ENCODE data around the gene HNRNPM. TPM values are rescaled to one million over a fixed set of nuclear protein-coding genes. Genes with fewer than 3 reads are reported as not detected.
A peak's percentile ranks its signal among the peaks of the same experiment; 100 is the strongest.
"Not testable (repeated sequence)": the region's sequence is repeated elsewhere in the genome, so short reads cannot be mapped to it uniquely, and the experiment has no call there.

HNRNPM gene
- total RNA-seq, 1 experiment from 2014 or later: 155 TPM

DNA sequence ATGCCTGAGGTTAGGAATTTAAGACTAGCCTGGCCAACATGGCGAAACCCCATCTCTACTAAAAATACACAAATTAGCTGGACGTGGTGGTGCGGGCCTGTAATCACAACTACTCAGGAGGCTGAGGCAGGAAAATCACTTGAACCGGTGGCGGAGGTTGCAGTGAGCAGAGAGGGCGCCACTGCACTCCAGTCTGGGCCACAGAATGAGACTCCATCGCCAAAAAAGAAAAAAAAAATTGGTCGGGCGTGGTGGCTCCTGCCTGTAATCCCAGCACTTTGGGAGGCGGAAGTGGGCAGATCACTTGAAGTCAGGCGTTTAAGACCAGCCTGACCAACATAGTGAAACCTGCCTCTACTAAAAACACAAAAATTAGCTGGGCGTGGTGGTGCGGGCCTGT lies 34.1 kb upstream of the HNRNPM start:
- not testable (repeated sequence) for H3K4me3 ChIP-seq (ENCODE audit: insufficient read depth, low read depth, low read length); DNase-seq; H3K27me3 ChIP-seq (ENCODE audit: control insufficient read depth, insufficient read depth, low read length); H3K36me3 ChIP-seq (replicated peaks; ENCODE audit: control insufficient read depth, insufficient read depth, low read length)

DNA sequence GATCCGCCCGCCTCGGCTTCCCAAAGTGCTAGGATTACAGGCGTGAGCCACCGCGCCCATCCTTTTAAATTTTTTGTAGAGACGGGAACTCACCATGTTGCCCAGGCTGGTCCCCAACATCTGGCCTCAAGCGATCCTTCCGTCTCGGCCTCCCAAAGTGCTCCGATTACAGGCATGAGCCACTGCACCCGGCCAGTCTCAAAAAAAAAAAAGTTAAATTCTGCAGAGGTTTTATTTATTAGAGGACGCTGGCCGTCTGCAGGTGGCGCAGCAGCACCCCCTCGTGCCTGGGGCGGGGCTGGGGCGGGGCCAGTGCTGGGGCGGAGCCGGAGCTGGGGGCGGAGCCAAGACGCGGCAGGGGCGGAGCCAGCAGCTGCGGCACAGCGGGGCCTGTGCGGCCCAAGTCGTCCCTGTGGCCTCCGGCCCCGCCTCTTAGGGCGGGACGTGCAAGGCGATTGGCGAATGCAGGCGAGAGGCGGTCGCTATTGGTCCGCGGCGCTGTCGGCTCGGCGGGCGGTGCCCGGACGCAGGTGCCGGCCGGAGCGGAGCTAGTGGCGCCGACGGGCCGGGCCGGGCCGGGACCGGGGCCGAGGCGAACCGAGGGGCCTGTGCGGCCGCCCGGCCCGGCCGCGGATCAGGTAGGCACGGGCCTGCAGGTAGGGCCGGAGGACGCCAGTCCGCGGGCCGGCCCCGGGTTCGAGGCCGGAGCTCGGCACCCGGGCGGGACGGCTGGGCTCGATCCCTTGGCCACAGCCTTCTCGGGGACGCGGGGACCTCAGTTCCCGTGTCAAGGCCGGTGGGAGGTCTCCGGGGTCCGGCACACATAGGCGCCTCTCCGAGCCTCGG lies 31.8 kb upstream of the HNRNPM start, which contains the start of gene MARCHF2:
MARCHF2 (plus strand) TSS at position 523 of the 846 bp plus-strand sequence. CDS start 8,536 bp downstream, outside the sequence.
- no peaks in the 10 kb centered on the region for H3K36me3 ChIP-seq (replicated peaks; ENCODE audit: control insufficient read depth, insufficient read depth, low read length)
- DNase-seq: peak; percentile 100
- peak within 1 kb of the TSS; percentile 69 for H3K4me3 ChIP-seq (ENCODE audit: insufficient read depth, low read depth, low read length)
- no peaks in the 10 kb centered on the region for H3K27me3 ChIP-seq (ENCODE audit: control insufficient read depth, insufficient read depth, low read length)

DNA sequence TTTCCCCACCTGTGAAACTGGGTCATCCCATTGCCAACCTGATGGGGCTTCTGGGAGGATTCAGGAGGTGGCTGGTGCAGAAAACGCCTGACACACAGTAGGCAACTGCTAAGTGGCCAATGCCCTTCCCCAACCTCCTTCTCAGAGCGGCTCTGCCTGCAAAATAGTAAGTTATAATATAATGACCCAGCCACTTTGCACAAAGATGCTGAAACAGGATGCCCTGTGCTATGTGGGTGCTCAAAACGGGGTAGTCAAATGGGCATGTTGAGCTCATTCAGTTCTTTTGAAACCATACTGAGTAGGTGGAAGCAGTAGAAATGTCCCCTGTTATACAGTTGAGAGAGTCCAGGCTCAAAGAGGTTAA lies 31.2 kb upstream of the HNRNPM start:
- DNase-seq: no peak
- H3K36me3 ChIP-seq (replicated peaks; ENCODE audit: control insufficient read depth, insufficient read depth, low read length): no peaks in the 10 kb centered on the region
- no peaks in the 10 kb centered on the region for H3K27me3 ChIP-seq (ENCODE audit: control insufficient read depth, insufficient read depth, low read length)
- peak overlapping the region; percentile 69 for H3K4me3 ChIP-seq (ENCODE audit: insufficient read depth, low read depth, low read length)

DNA sequence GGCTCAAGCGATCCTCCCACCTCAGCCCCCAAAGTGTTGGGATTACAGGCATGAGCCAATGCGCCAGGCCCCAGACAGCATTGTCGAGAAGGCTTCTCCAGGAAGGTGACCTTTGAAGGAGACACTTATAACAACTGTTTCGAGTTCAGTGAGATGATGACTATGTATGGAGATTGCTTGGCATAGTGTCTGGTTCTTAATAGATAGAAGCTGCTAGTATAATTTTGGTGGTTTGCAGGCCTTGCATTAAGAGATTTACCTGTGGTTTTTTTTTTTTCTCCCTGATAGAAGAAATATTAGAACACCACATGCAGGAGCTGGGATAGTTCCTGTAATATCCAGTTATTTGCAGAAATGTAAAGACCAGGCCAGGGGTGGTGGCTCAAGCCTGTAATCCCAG lies 28.0 kb upstream of the HNRNPM start:
- no peak overlapping the region for H3K4me3 ChIP-seq (ENCODE audit: insufficient read depth, low read depth, low read length)
- H3K27me3 ChIP-seq (ENCODE audit: control insufficient read depth, insufficient read depth, low read length): no peaks in the 10 kb centered on the region
- DNase-seq: no peak
- no peaks in the 10 kb centered on the region for H3K36me3 ChIP-seq (replicated peaks; ENCODE audit: control insufficient read depth, insufficient read depth, low read length)

DNA sequence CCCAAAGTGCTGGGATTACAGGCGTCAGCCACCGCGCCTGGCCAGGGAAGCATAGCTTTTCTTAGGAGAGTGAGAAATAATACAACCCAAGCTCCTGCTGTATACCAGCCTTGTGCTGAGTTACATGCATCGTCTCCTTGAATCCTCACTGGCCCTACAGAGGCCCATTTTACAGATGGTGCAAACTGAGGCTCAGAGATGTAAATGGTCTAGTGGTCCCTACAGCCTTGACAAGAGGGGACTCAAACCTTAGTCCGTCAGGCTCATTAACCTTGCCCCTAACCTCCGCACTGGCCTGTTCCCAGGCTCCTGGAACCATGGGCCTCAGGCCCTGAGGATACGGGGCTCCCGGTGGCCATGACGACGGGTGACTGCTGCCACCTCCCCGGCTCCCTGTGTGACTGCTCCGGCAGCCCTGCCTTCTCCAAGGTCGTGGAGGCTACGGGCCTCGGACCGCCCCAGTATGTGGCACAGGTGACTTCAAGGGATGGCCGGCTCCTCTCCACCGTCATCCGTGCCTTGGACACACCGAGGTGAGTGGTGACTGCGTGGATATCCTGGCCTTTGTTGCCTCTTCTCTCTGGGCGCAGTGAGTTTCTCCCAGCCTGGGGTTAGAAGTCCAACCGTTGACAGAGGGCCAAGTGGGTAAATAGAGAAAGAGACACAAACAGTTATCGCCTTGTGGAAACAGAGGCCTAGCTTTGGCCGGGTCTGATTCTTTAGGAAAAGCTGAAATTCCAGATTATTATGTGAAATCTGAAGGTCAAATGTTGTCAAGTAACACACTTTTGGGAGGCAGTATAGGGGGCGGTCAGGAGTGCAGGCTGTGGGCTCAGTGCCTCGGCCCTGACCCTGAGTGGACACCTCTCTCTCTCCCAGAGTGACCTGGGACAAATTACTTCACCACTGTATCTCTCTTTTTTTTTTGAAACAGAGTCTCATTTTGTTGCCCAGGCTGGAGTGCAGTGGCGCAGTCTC lies 23.0 kb upstream of the HNRNPM start:
- H3K4me3 ChIP-seq (ENCODE audit: insufficient read depth, low read depth, low read length): no peak overlapping the region
- DNase-seq: peak; percentile 34
- H3K27me3 ChIP-seq (ENCODE audit: control insufficient read depth, insufficient read depth, low read length): no peaks in the 10 kb centered on the region
- H3K36me3 ChIP-seq (replicated peaks; ENCODE audit: control insufficient read depth, insufficient read depth, low read length): no peaks in the 10 kb centered on the region

DNA sequence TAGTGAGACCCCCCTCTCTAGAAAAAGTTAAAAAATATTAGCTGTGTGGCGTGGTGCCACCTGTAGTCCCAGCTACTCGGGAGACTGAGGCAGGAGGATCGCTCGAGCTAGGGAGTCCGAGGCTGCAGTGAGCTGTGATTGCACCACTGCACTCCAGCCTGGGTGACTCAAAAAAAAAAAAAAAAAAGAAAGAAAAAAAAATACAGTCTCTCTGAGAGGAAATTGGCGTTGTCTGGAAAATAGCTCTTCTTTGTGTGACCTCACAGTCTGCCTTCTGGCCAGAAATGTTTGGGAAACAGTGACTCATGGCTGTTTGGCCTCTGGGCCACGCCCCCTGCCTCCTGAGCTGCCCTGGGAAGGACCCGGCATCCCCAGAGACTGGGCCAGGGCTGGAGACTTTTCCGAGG lies 21.0 kb upstream of the HNRNPM start:
- Histone ChIP-seq H3K27me3 (ENCODE audit: control insufficient read depth, insufficient read depth, low read length) (no peaks in the 10 kb centered on the region), H3K4me3 (ENCODE audit: insufficient read depth, low read depth, low read length) (no peak overlapping the region), H3K36me3 (replicated peaks; ENCODE audit: control insufficient read depth, insufficient read depth, low read length) (no peaks in the 10 kb centered on the region)
- peak; percentile 70 for DNase-seq

DNA sequence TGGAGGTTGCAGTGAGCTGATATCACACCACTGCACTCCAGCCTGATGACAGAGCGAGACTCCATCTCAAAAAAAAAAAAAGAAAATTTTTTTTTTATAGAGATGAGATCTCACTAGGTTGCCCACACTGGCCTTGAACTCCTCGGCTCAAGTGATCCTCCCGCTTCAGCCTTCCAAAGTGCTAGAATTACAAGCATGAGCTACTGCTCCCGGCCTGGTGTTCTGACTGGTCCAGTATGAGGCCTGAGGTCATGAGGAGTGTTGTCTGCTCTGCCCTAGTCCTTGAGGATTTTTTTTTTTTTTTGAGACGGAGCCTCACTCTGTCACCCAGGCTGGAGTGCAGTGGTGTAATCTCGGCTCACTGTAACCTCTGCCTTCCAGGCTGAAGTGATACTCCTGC lies 19.4 kb upstream of the HNRNPM start:
- DNase-seq; H3K4me3 ChIP-seq (ENCODE audit: insufficient read depth, low read depth, low read length); H3K36me3 ChIP-seq (replicated peaks; ENCODE audit: control insufficient read depth, insufficient read depth, low read length); H3K27me3 ChIP-seq (ENCODE audit: control insufficient read depth, insufficient read depth, low read length): not testable (repeated sequence)

DNA sequence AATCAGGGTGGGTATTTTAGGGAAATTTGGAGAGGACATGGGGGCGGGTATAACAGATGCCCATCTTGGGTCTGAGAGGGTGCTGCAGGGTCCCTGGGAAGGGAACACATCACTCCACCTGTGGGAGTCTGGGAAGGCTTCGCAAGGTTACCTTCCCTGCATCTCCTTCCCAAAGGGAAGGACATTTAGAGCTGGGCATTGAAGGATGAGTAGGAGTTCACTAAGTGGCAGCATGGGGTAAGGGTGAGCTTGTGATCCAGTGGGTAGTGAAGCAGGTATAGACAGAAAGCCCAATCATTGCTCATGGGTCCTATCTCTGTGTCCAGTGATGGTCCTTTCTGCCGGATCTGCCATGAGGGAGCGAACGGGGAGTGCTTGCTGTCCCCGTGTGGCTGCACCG lies 18.5 kb upstream of the HNRNPM start:
- Histone ChIP-seq H3K4me3 (ENCODE audit: insufficient read depth, low read depth, low read length) (no peak overlapping the region), H3K36me3 (replicated peaks; ENCODE audit: control insufficient read depth, insufficient read depth, low read length) (no peaks in the 10 kb centered on the region; the same call in 1 of the 2 replicates), H3K27me3 (ENCODE audit: control insufficient read depth, insufficient read depth, low read length) (no peaks in the 10 kb centered on the region)
- DNase-seq: no peak

DNA sequence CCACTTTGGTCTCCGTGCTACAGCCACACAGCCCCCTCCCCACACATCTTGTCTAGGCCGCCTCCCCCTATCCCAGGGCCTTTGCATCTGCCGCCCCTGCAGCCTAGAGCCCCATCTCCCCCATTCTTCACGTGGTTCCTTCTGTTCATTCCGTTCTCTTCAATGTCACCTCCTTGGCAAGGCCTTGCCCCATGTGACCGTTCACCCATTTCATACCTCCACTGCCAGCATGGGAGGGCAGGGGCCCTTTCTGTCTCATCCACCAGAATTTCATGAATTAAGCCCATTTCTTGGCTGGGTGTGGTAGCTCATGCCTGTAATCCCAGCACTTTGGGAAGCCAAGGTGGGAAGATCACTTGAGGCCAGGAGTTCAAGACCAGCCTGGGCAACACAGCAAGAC lies 15.7 kb upstream of the HNRNPM start:
- H3K36me3 ChIP-seq (replicated peaks; ENCODE audit: control insufficient read depth, insufficient read depth, low read length): no peaks in the 10 kb centered on the region; the same call in 1 of the 2 replicates
- peak; percentile 34 for DNase-seq
- H3K4me3 ChIP-seq (ENCODE audit: insufficient read depth, low read depth, low read length): no peak overlapping the region

DNA sequence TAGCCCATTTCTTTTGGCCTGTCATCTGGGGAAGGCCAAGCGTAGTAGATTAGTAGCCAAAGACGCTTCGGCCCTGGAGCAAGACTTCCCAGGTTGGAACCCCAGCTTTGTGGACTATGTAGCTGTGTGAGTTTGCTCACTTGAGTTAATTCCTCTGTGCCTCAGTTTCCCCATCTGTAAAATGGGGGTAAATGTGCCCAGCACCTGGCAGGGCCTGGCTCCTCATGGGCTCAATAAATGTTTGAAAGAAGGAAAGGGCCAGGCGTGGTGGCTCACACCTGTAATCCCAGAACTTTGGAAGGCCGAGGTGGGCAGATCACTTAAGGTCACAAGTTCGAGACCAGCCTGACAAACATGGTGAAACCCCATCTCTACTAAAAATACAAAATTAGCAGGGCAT lies 14.9 kb upstream of the HNRNPM start:
- Histone ChIP-seq H3K27me3 (ENCODE audit: control insufficient read depth, insufficient read depth, low read length) (no peaks in the 10 kb centered on the region), H3K36me3 (replicated peaks; ENCODE audit: control insufficient read depth, insufficient read depth, low read length) (no peaks in the 10 kb centered on the region; the same call in 1 of the 2 replicates), H3K4me3 (ENCODE audit: insufficient read depth, low read depth, low read length) (no peak overlapping the region)
- no peak for DNase-seq

More for the DNA sequence above, 15.7 kb upstream of the HNRNPM start:
- no peaks in the 10 kb centered on the region for H3K27me3 ChIP-seq (ENCODE audit: control insufficient read depth, insufficient read depth, low read length)

DNA sequence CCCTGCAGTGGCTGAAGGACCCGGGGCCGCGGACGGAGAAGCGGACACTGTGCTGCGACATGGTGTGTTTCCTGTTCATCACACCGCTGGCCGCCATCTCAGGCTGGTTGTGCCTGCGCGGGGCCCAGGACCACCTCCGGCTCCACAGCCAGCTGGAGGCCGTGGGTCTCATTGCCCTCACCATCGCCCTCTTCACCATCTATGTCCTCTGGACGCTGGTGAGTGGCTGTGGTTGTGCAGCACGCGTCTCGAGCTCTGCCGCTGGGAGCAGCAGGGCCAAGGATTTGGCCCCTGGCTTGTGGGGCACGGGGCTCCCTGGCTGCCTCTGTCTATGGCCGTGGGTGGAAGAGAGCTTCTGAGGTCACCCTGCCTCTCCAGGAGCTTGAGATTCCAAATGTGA lies 14.1 kb upstream of the HNRNPM start:
- Histone ChIP-seq H3K36me3 (replicated peaks; ENCODE audit: control insufficient read depth, insufficient read depth, low read length) (no peaks in the 10 kb centered on the region; the same call in 1 of the 2 replicates), H3K4me3 (ENCODE audit: insufficient read depth, low read depth, low read length) (no peak overlapping the region), H3K27me3 (ENCODE audit: control insufficient read depth, insufficient read depth, low read length) (no peaks in the 10 kb centered on the region)
- DNase-seq: peak; percentile 43

DNA sequence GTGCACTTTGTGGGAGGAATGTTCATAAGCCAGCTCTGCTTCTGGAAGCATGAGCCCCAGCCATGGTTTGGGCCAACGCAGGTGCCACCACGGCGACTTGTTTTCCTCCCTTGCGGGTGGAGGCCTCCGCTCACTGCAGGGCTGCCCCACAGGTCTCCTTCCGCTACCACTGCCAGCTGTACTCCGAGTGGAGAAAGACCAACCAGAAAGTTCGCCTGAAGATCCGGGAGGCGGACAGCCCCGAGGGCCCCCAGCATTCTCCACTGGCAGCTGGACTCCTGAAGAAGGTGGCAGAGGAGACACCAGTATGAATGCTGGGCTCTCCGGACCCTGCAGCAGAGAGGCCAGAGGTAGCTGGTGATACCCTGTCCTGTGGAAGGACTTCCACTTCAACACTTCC lies 6.5 kb upstream of the HNRNPM start:
- Histone ChIP-seq H3K4me3 (ENCODE audit: insufficient read depth, low read depth, low read length) (no peak overlapping the region), H3K27me3 (ENCODE audit: control insufficient read depth, insufficient read depth, low read length) (no peaks in the 10 kb centered on the region), H3K36me3 (replicated peaks; ENCODE audit: control insufficient read depth, insufficient read depth, low read length) (no peaks in the 10 kb centered on the region)
- no peak for DNase-seq

DNA sequence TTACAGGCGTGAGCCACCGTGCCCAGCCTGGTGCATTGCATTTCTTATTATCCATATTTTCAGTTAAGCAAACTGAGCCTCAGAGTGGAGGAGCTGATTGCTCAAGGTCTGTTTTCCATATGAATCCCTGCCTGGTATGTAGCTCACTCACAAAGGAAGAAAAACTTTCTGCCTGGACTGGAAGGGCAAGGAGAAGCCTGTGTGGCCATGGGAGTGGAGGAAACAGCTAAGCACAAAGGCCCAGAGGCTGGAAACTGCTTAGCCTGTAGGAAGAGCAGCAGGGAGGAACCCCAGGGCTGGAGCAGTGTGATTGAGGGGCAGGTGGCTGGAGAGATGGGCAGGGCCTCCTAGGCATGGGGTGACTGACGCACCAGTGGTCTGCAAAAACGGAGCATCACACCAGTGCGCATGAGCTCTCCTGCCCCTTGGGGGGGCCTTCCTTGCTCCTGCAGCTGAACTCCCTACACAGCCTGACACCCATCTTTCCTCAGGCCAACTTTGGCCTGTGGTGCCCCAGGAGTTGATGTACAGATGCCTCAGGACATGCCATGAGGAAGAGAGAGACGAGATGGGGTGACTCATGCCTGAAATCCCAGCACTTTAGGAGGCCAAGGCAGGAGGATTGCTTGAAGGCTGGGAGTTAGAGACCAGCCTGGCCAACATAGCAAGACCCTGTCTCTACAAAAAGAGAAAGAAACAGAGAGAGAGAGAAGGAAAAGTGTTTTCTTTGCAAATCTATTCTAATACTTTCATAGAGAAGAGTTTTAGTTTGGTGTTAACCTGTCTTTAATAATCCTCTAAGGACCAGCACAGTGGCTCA lies 2.8 kb upstream of the HNRNPM start:
- peak; percentile 73 for DNase-seq
- Histone ChIP-seq H3K36me3 (replicated peaks; ENCODE audit: control insufficient read depth, insufficient read depth, low read length) (peaks cover 6% of the 10 kb centered on the region), H3K4me3 (ENCODE audit: insufficient read depth, low read depth, low read length) (no peak overlapping the region), H3K27me3 (ENCODE audit: control insufficient read depth, insufficient read depth, low read length) (no peaks in the 10 kb centered on the region)

DNA sequence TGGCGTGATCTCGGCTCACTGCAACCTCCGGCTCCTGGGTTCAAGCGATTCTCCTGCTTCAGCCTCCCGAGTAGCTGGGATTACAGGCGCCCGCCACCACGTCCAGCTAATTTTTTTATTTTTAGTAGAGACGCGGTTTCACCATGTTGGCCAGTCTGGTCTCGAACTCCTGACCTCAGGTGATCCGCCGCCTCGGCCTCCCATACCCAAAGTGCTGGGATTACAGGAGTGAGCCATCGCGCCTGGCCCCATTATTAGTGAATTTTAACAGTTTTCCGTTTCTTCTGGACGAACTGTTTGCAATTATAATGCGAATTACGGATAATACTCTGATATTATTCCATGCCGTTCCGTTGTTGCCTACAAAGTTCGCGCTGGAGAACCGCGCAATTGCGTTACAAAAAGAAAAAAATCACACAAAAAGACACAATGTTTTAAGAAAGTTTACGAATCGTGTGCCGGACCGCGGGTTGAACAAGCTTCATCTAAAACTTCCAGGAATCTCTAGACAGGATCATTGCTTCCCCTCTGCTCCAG lies 567 bp upstream of the HNRNPM start:
- H3K4me3 ChIP-seq (ENCODE audit: insufficient read depth, low read depth, low read length): peak overlapping the region; percentile 42
- not testable (repeated sequence) for H3K36me3 ChIP-seq (replicated peaks; ENCODE audit: control insufficient read depth, insufficient read depth, low read length)

More for the DNA sequence above, 567 bp upstream of the HNRNPM start:
- not testable (repeated sequence) for DNase-seq; H3K27me3 ChIP-seq (ENCODE audit: control insufficient read depth, insufficient read depth, low read length)
